ENCODE data around the gene GNAI3.

GNAI3 gene

DNA sequence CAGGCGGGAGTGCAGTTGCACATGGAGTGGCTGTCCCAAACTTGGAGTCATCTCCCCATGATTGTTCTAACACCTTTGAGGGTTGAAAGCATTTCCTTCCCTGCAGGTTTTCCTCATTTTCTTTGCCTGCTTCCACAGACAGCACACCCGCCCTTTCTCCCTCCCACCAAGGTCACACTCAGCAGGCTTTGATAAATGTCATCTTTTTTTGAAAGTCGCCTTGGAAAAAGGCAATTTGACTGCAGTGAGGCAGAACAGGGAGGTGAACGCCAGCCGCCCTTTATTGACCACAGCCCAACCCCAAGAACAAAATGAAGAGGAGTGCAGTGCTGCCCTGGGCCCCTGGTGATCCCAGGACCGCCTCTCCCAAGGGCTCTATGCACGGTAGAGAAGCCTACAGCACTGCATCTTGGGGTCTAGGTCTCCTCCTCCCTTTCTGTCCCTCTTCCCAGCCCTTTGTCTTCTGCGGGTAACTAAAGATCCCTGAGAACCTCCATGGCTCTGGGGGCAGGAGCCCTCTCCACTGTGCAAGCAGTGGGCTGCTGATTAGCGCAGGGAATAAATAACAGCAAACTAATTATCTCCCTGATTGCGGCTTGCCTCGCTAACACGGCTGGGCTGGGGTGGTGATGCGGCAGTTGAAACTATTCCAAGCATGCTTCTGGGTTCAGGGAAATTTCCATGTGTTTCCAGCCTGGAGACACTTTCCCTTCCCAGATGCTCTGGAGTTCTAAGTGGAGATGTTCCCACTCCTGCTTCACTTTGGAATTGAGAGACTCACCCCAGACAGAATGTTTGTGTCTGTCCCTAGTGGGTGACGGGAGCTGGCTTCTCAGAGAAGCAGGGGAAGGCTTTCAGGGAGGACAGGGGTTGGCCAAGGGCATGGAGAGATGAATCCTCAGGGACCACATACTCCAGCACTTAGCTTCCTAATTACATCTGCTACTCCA lies 27.1 kb upstream of the GNAI3 start:
- Histone ChIP-seq H3K4me2 (ENCODE audit: low read depth, low read length, poor library complexity, severe bottlenecking) (no peak overlapping the region), H3K27me3 (ENCODE audit: low read length) (no peaks in the 10 kb centered on the region), H3K9ac (ENCODE audit: low read length) (no peak overlapping the region), H3K36me3 (ENCODE audit: low read length) (no peaks in the 10 kb centered on the region), H3K27ac (ENCODE audit: low read depth, low read length) (no peak overlapping the region), H3K9me3 (ENCODE audit: insufficient read depth, low read length) (no peaks in the 10 kb centered on the region), H4K20me1 (ENCODE audit: low read depth, low read length) (no peaks in the 10 kb centered on the region), H3F3A (ENCODE audit: insufficient read depth) (no peaks in the 10 kb centered on the region), H3K4me3 (ENCODE audit: insufficient read depth, low read length, poor library complexity, severe bottlenecking) (no peak overlapping the region), H3K79me2 (ENCODE audit: insufficient read depth, low read length) (no peaks in the 10 kb centered on the region), H3K9me2 (replicated peaks; ENCODE audit: insufficient read depth, low read length) (no peaks in the 10 kb centered on the region), H2AFZ (ENCODE audit: low read depth, low read length, severe bottlenecking) (no peak overlapping the region)
- TF ChIP-seq, protein P1, sequence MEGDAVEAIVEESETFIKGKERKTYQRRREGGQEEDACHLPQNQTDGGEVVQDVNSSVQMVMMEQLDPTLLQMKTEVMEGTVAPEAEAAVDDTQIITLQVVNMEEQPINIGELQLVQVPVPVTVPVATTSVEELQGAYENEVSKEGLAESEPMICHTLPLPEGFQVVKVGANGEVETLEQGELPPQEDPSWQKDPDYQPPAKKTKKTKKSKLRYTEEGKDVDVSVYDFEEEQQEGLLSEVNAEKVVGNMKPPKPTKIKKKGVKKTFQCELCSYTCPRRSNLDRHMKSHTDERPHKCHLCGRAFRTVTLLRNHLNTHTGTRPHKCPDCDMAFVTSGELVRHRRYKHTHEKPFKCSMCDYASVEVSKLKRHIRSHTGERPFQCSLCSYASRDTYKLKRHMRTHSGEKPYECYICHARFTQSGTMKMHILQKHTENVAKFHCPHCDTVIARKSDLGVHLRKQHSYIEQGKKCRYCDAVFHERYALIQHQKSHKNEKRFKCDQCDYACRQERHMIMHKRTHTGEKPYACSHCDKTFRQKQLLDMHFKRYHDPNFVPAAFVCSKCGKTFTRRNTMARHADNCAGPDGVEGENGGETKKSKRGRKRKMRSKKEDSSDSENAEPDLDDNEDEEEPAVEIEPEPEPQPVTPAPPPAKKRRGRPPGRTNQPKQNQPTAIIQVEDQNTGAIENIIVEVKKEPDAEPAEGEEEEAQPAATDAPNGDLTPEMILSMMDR (IDR thresholded peaks at IDR 0.05; ENCODE audit: insufficient read depth, low read length, poor library complexity, severe bottlenecking), result no peak
- no peak for TF ChIP-seq EZH2phosphoT487 (conservative IDR thresholded peaks at IDR 0.05; ENCODE audit: low read length)

DNA sequence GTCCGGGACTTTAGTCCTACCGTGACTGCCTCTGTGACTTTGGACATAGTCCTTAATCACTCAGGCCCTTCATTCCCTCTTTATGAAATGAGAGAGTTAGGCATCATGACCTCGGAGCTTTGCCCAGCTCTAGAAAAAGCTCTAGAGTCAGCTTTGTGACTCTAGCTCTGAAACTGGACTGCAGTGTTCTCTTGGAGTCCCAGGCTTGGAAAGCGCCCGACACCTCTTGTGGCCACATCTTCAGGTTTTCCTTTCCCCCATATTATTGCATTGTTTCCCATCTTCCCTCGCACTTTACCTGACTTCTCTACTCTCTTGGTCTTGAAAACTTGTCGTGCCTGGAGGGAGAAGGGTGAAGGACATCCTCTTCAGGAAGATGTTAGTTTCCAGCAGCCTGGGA lies 26.4 kb upstream of the GNAI3 start:
- no peak overlapping the region for H3K4me3 ChIP-seq (ENCODE audit: insufficient read depth, low read length, poor library complexity, severe bottlenecking)
- no peak overlapping the region for H3K9ac ChIP-seq (ENCODE audit: low read length)
- no peaks in the 10 kb centered on the region for H3K36me3 ChIP-seq (ENCODE audit: low read length)
- no peaks in the 10 kb centered on the region for H3K27me3 ChIP-seq (ENCODE audit: low read length)
- H3F3A ChIP-seq (ENCODE audit: insufficient read depth), result no peaks in the 10 kb centered on the region
- H3K79me2 ChIP-seq (ENCODE audit: insufficient read depth, low read length), result no peaks in the 10 kb centered on the region
- H3K9me2 ChIP-seq (replicated peaks; ENCODE audit: insufficient read depth, low read length), result no peaks in the 10 kb centered on the region
- no peak for TF ChIP-seq EZH2phosphoT487 (conservative IDR thresholded peaks at IDR 0.05; ENCODE audit: low read length)
- TF ChIP-seq, protein P1 (IDR thresholded peaks at IDR 0.05; ENCODE audit: insufficient read depth, low read length, poor library complexity, severe bottlenecking), result no peak
- no peak overlapping the region for H3K27ac ChIP-seq (ENCODE audit: low read depth, low read length)
- no peaks in the 10 kb centered on the region for H4K20me1 ChIP-seq (ENCODE audit: low read depth, low read length)
- no peak overlapping the region for H3K4me2 ChIP-seq (ENCODE audit: low read depth, low read length, poor library complexity, severe bottlenecking)
- no peak overlapping the region for H2AFZ ChIP-seq (ENCODE audit: low read depth, low read length, severe bottlenecking)
- no peaks in the 10 kb centered on the region for H3K9me3 ChIP-seq (ENCODE audit: insufficient read depth, low read length)

DNA sequence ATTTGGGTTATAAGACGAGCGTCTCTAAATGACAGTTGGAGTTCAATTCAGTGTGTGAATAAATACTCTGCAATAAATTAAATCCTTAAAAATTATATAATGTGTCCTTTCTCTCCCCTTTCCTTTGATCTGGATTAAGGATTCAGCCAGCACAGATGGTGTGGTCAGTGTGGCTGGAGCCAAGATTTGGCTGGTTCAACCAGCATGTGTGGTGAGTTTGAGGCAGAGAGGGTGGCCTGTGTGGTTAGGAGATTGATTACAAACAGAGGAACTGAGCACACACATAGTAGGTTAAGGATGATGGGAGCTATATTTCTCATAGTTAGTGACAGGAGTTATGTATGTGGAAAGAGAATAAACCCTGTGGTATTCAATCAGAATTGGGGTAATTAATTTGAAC lies 24.7 kb upstream of the GNAI3 start:
- no peak for TF ChIP-seq EZH2phosphoT487 (conservative IDR thresholded peaks at IDR 0.05; ENCODE audit: low read length)
- TF ChIP-seq, protein P1 (IDR thresholded peaks at IDR 0.05; ENCODE audit: insufficient read depth, low read length, poor library complexity, severe bottlenecking), result no peak
- Histone ChIP-seq H4K20me1 (ENCODE audit: low read depth, low read length) (no peaks in the 10 kb centered on the region), H3K9ac (ENCODE audit: low read length) (no peak overlapping the region)

More for the DNA sequence above, 24.7 kb upstream of the GNAI3 start:
- H3K4me2 ChIP-seq (ENCODE audit: low read depth, low read length, poor library complexity, severe bottlenecking), result no peak overlapping the region
- H3K4me3 ChIP-seq (ENCODE audit: insufficient read depth, low read length, poor library complexity, severe bottlenecking), result no peak overlapping the region
- no peaks in the 10 kb centered on the region for H3F3A ChIP-seq (ENCODE audit: insufficient read depth)
- no peaks in the 10 kb centered on the region for H3K27me3 ChIP-seq (ENCODE audit: low read length)
- no peak overlapping the region for H3K27ac ChIP-seq (ENCODE audit: low read depth, low read length)
- H3K9me3 ChIP-seq (ENCODE audit: insufficient read depth, low read length), result no peaks in the 10 kb centered on the region
- no peak overlapping the region for H2AFZ ChIP-seq (ENCODE audit: low read depth, low read length, severe bottlenecking)
- no peaks in the 10 kb centered on the region for H3K79me2 ChIP-seq (ENCODE audit: insufficient read depth, low read length)
- no peaks in the 10 kb centered on the region for H3K36me3 ChIP-seq (ENCODE audit: low read length)
- no peaks in the 10 kb centered on the region for H3K9me2 ChIP-seq (replicated peaks; ENCODE audit: insufficient read depth, low read length)

Data from SU-DHL-6 (cell line).